Measurements from ENCODE around the gene TTLL12.

Gene TTLL12

DNA sequence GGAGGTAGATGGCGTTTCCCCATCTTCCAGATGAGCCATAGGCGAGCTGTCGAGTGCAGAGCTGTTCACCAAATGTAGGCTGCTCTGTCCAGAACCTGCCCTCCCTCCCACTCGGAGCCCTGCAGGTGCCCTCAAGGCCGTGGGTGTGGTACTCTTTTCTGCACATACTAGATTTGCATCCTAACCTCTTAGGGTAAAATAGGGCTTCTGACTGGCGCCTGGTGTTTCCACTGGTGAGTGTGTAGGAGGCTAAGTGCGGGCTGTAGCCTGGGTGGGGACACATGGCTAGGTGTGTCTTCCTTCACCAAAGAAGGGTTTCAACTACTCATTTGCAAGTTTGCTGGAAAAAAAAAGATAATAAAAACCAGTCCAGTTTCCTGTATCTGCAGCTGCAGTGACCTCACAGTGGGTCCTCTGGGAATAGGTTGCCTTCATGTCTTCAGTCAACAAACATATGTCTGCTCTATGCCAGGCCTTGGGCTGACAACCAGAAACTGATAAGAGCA, 67.9 kb downstream of the TTLL12 start:
- DNase-seq, result no peak

DNA sequence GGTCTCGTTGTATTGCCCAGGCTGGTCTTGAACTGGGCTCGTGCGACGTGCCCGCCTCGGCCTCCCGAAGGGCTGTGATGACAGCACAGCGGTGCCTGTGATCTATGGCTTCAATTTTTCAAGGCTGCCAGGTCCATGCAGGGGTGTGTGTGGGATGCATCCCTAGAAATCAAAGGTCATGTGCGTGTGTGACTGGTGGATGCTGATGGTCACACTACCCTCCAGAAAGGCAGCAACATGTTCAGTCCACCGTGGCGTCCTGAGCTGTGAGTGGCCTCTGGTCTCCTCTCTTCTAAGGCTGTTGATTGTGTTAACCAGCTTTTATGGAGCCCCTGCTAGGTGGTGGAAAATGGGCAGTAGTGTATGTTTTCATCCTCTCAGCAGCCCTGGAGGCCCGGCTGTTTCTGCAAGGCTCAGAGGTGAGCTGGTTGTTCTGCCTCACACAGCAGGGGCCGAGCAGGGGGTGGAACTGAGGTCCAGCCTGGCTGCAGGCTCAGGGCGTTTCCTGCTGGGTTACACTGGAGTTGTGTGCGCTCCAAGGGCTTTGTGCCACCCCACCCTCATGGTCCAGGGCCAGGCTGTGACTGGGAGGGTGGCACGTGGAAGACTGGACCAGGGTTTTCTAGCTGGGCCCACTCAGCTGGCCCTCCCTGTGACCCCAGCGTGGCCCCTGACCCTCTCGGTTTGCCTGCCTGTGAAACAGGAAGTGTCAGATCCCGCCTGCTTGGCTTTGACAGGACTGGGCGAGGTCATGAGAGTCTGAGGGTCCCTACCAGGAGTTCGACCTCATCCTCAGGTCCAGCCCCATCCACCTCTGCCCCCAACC, 68.7 kb downstream of the TTLL12 start:
- no peak for DNase-seq

DNA sequence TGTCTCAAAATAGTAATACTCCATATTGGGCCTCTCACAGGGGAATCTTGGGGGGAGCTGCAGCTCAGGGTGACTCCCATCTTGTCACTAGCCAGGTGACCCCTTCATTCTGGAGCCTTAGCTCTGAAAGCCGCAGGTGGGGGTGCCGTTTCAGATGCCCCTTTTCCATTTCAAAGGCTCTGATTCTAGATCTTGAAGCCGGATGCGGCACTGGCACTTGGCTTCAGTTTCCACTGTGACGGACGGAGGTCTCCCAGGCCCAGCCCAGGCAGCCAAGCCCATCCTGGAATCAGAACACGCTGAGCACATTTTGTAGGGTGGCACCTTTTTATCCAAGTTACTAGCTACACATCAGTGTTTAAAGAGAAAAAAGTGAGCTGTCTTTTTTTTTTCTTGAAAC, 70.0 kb downstream of the TTLL12 start:
- no peak for DNase-seq
